HL-60/S4 treated with phorbol 12-myristate 13-acetate at 8.2 ng/mL for 4 days and 3 days (cell line): Measurements from ENCODE around the gene MRPL50.
"Not testable (repeated sequence)": the region's sequence is repeated elsewhere in the genome, so short reads cannot be mapped to it uniquely, and the experiment has no call there.

Experiments
- in situ Hi-C: fragments of 300-500 bp; cut with MboI; formaldehyde crosslinking; loops from 2 replicates; pipeline ENCODE4 v1.15.0; 2022; ENCODE audit warnings: low sequenced_read_pairs

The MRPL50 gene

DNA sequence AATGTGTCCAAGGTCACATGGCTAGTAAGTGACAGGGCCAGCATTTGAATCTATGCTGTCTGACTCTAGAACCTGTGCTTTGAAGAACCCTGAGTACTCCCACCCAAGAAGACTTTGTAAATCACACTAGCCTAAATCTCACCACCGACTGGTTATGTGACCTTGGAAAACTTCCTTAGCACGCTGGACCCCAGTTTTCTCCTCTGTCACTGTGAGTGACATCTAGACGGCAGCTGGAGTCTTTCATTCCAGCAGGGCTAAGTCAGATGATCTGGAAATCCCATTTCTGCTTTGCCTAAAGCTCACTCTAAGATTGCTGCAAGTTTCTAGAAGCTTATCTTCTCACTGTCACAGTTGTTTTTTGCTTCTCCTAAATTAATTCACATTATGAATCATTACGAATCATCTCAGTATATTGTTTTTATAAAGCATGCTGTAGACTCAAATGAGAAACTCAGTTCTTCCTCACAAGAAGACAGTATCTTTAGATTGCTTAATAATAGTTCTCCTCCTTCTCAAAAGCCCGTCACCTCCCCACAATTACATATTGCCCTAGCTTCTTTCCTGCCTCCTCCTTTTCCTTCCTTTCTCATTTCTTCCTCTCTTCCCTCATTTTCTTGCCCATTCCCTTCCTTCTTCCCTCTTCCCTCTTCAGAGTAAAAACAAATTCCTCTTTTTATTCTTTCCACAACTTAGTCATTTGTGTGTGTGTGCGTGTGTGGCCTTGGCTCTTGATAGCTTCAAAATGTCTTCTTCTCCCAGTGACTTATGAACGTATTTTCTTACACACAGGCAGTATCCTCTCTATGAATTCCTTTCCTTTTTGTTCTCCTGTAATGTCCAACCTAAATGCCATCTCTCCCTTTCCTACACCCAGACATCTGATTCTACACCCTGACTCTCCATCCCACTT lies 20.4 kb upstream of the MRPL50 start:
- in situ Hi-C loops = no loop called here

- in situ Hi-C loops = no loop called here
These were observed 19.6 kb upstream of the MRPL50 start for GRCh38 chr9:101417977-101418376.

DNA sequence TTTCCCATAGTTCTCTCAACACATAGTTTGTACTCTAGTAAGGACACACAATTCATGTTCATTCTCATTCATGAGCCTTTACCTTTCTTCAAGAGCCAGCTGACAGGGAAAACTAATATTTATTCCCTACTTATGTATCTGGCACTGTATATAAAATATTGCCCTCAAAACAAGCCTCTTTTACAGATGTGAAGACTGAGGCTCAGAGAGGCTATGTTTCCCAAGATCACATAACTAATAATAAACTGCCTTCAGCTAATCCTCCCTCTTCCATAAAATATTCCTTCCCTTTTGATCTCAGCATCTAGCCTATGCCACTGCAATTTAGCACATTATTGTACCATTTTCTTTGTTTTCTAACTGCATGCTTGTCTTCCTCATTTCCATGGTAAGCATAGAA lies 19.0 kb upstream of the MRPL50 start:
- in situ Hi-C loops = no loop called here

DNA sequence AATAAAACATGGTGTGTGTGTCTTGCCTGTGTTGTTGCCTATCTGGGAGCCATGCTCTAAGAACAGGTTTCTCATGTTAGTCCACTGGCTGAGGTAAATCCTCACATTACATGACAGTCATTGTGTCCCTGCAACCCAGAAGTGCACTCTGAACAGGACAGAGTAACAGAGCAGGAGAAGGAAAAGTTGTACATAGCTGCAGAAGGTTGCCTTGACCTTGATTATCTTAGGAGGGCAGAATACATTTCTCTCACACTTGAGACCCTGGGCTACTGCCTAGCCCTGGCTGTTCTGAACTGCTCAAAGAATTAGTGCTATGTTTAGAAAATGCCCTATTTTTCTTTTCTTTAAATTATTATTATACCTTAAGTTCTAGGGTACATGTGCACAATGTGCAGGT lies 17.2 kb upstream of the MRPL50 start:
- in situ Hi-C loops = no loop called here

DNA sequence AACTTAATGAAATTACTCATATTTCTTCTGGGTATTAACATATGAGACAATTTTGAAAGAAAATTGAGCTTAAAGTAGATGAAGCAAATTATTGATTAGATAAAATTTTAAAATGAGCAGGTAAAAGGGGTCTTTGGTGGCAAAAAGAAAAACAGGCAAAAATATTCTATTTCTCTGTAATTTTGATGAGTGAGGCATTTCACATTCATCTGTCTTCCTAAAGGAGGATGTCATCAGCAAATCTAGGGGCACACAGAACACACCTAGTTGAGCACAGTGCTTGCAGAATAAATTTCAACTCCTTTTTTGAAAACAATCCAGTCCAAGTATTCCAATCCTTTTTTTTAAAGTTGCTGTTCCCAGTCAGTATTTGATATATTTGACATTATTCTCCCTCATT lies 16.4 kb upstream of the MRPL50 start:
- in situ Hi-C loops = no loop called here

DNA sequence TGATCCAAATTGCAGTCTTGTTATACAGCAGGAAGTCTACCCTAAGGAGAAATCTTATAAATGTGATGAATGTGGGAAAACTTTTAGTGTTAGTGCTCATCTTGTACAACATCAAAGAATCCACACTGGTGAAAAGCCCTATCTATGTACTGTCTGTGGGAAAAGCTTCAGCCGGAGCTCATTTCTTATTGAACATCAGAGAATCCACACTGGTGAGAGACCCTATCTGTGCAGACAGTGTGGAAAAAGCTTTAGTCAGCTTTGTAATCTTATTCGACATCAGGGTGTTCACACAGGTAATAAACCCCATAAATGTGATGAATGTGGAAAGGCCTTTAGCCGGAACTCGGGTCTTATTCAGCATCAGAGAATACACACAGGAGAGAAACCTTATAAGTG lies 10.7 kb upstream of the MRPL50 start:
- in situ Hi-C loops = no loop called here

DNA sequence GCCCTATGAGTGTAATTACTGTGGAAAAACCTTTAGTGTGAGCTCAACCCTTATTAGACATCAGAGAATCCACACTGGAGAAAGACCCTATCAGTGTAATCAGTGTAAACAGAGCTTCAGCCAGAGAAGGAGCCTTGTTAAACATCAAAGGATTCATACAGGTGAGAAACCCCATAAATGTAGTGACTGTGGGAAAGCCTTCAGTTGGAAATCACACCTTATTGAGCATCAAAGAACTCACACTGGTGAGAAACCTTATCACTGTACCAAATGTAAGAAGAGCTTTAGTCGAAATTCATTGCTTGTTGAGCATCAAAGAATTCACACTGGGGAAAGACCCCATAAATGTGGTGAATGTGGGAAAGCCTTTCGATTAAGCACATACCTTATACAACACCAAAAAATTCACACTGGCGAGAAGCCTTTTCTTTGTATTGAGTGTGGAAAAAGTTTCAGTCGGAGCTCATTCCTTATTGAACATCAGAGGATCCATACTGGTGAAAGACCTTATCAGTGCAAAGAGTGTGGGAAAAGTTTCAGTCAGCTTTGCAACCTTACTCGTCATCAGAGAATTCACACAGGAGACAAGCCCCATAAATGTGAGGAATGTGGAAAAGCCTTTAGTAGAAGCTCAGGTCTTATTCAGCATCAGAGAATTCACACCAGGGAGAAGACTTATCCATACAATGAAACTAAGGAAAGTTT lies 10.1 kb upstream of the MRPL50 start:
- in situ Hi-C loops = no loop called here

GRCh38 chr9:101403516-101404285 lies 5.3 kb upstream of the MRPL50 start:
- in situ Hi-C loops = no loop called here

GRCh38 chr9:101400120-101400519 lies 1.7 kb upstream of the MRPL50 start:
- in situ Hi-C loops = no loop called here

GRCh38 chr9:101399643-101399970 lies 1.2 kb upstream of the MRPL50 start:
- in situ Hi-C loops = no loop called here

DNA sequence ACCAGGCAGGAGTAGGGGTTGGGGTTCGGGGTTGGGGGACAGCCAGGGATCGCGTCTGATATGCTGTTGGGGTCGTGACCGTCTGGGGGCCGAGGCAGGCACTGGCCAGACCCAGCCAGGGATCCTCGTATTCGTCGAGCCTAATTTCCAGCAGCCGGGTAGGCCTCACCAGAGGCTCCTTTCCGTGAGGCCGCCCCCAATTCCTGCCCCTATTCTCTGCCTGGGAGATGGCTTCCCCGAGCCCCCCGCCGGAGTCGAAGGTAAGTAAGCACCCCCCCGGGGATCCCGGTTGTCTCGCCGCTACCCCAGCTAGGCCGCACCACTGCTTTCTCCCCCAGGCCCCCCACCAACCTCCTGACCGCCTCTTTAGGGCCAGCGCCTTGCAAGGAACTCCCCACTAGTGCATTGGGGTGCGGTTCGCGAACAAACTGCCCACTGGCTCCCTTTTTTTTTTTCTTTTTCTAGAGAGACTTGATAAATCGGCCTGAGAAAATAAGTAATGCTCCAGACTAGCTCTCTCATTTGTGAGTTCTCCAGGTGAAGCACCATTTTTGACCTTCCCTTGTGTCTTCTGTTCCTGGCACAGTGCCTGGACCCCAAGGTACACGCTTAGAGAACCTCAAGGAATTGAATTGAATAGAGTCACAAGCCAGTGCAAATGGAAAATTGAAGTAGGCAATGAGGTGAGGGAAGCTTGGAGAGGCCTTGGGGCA lies 668 bp upstream of the MRPL50 start:
- in situ Hi-C loops = no loop called here

DNA sequence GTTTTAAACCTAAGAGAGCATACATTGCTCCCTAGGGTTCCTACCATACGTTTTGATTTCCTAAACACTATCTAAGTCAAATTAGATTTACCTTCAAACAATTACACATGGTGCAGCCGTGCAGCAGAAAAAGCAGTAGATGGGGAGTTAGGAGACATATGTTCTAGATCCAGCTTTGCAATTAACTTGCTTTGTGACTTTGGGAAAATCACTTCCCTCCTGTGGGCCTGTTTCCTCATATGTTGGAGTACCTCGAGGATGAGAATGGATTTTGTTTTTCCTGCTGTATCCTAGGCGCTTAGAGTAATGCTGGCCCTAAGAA lies 711 bp downstream of the MRPL50 start:
- in situ Hi-C loops = no loop called here

DNA sequence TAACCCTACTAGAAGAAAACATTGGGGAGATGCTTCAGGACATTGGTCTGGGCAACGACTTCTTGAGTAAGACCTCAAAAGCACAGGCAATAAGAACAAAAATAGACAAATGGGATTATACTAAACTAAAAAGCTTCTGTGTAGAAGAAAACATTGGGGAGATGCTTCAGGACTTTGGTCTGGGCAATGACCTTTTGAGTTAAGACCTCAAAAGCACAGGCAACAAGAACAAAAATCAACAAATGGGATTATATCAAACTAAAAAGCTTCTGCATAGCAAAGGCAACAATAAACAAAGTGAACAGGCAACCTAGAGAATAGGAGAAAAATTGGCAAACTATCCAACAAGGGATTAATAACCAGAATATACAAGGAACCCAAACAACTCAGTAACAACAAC lies 3.7 kb downstream of the MRPL50 start:
- in situ Hi-C loops = no loop called here

DNA sequence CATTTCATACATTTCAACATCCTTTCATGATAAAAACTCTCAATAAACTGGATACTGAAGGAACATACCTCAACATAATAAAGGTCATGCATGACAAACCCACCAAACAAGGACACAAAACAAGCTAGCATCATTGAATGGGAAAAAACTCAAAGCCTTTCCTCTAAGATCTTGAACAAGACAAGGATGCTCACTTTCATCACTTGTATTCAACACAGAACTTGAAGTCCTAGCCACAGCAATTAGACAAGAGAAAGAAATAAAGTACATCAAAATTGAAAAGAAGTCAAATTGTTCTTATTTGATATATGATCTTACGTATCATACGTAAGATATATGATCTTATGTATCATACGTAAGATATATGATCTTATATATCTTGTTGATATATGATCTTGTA lies 5.3 kb downstream of the MRPL50 start:
- in situ Hi-C loops = no loop called here

GRCh38 chr9:101388507-101388993 lies 9.9 kb downstream of the MRPL50 start:
- in situ Hi-C loops = no loop called here

DNA sequence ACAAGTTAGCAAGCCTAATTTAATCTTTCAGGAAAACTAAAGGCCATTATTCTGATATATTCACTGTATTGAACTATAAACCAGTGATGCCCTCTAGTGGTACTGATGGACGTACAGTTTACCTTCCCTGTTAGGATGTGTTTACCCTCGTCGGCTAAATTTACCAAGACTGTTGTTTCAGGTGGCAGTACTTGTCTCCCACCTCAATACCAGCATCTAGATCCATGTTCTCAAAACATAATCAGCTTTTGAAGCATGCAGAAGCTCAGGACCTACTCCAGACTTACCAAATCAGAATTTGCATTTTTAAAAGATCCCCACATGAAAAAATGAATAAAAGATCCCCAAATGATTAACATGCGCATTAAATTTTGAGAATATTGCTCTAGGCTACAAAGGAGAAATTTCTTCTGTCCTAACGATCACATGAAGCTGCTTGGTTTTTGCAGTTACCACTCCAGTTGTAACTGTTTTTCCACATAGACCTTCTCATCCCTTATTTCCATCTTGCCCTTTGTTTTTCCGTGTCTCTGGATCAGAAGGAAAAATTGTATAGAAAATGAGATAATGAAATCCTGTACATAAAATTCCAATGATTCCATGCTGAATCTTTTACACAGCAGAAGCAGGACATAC lies 10.4 kb downstream of the MRPL50 start:
- in situ Hi-C loops = no loop called here

GRCh38 chr9:101384873-101385536 lies 13.4 kb downstream of the MRPL50 start, which contains the start of gene BAAT:
Gene BAAT (minus strand): TSS chr9:101385006. CDS start chr9:101371404, 13,602 bp downstream.
- in situ Hi-C loops = not testable (repeated sequence)

DNA sequence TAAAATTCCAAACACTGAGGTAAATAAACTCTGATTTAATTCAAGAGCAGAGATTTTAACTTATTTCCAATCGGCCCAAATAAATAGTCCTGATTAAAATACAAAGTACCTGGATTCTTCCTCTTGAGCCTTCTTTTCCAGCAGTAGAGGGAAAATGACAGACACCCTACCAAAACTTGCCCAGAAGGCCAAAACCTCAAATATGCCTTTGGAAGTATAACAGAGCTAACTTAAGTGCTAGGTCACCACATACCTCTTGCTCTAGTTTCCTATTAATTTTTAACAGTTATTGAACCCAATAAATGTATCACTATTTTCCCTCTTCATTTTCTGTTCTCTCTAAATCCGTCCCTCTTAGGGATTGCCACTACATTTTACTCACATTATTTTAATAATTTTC lies 15.1 kb downstream of the MRPL50 start:
- in situ Hi-C loops = no loop called here

GRCh38 chr9:101381833-101382342 lies 16.5 kb downstream of the MRPL50 start:
- in situ Hi-C loops = no loop called here

- in situ Hi-C loops = no loop called here
These were observed 17.3 kb downstream of the MRPL50 start for GRCh38 chr9:101381118-101381517.
